OCI-LY7 (cell line): ENCODE measurements around the gene DCDC2C. TPM values are rescaled to one million over a fixed set of nuclear protein-coding genes. Genes with fewer than 3 reads are reported as not detected.

Experiments used
- BruUV-seq: library from RNA; stranded (reverse); fragments of 400-500 nt; replicated peaks from 2 replicates; lab custom pipeline; 2021; lab: Mats Ljungman, UMichigan
- CTCF ChIA-PET: fragments of 300-600 bp; sonication (Branson Sonifier 250); formaldehyde crosslinking; loops from one replicate; lab custom pipeline; 2022; ENCODE audit warnings: antibody characterized with exemption; ENCODE audit not compliant: unreplicated experiment; lab: Charles Lee
- POLR2A ChIA-PET: fragments of 300-600 bp; sonication (Branson Sonifier 250); formaldehyde crosslinking; loops from one replicate; lab custom pipeline; 2022; ENCODE audit warnings: antibody characterized with exemption; lab: Charles Lee
- DNase-seq: peaks from one replicate; pipeline ENCODE4 v3.0.0-alpha.2; 2015; ENCODE audit warnings: low spot score
- H2AFZ ChIP-seq: fragments of 200-600 bp; sonication (generic), shearing (Covaris generic); 2 replicates; pipeline ENCODE4 v1.6.1; 2014; ENCODE audit warnings: mild to moderate bottlenecking, antibody characterized with exemption, low read length, moderate library complexity
- H3K27ac ChIP-seq: fragments of 200-600 bp; sonication (generic); 2 replicates; pipeline ENCODE4 v1.5.1; 2014; ENCODE audit warnings: mixed run types, low read depth, mild to moderate bottlenecking, moderate library complexity, low read length, inconsistent platforms; ENCODE audit not compliant: poor library complexity, severe bottlenecking
- H3K36me3 ChIP-seq: fragments of 200-600 bp; sonication (generic); 2 replicates; pipeline ENCODE4 v1.6.1; 2014; ENCODE audit warnings: mild to moderate bottlenecking, antibody characterized with exemption, low read length, moderate library complexity, mixed read lengths; ENCODE audit not compliant: insufficient read depth
- H3K4me1 ChIP-seq: fragments of 200-600 bp; sonication (generic); 2 replicates; pipeline ENCODE4 v1.5.1; 2014; ENCODE audit warnings: mild to moderate bottlenecking, low read length; ENCODE audit not compliant: insufficient read depth, poor library complexity, severe bottlenecking
- H3K4me2 ChIP-seq: fragments of 200-600 bp; sonication (generic); 2 replicates; pipeline ENCODE4 v1.6.1; 2014; ENCODE audit warnings: mild to moderate bottlenecking, low read length
- H3K4me3 ChIP-seq: fragments of 200-600 bp; sonication (generic); 2 replicates; pipeline ENCODE4 v1.5.1; 2014; ENCODE audit warnings: mild to moderate bottlenecking, low read depth, low read length; ENCODE audit not compliant: poor library complexity, severe bottlenecking
- H3K79me2 ChIP-seq: fragments of 200-600 bp; sonication (generic); 2 replicates; pipeline ENCODE4 v1.6.1; 2016; ENCODE audit warnings: low read depth, mild to moderate bottlenecking, low read length, moderate library complexity, mixed read lengths; ENCODE audit not compliant: insufficient read depth
- H3K9me2 ChIP-seq: fragments of 200-600 bp; sonication (generic); 2 replicates; pipeline ENCODE4 v1.6.1; 2016; ENCODE audit warnings: mild to moderate bottlenecking, low read length, mixed read lengths; ENCODE audit not compliant: insufficient read depth
- H3K9me3 ChIP-seq: fragments of 200-600 bp; sonication (generic); 2 replicates; pipeline ENCODE4 v1.6.1; 2014; ENCODE audit warnings: mild to moderate bottlenecking, mixed run types, low read length, mixed read lengths
- H4K20me1 ChIP-seq: fragments of 200-600 bp; sonication (generic); 2 replicates; pipeline ENCODE4 v1.6.1; 2014; ENCODE audit warnings: mild to moderate bottlenecking, antibody characterized with exemption, low read length, moderate library complexity, mixed read lengths; ENCODE audit not compliant: insufficient read depth
- EZH2phosphoT487 ChIP-seq: fragments of 200-600 bp; sonication (generic); IDR thresholded peaks from 2 replicates; pipeline ENCODE4 v1.6.1; 2018; ENCODE audit warnings: low read depth, borderline replicate concordance, mild to moderate bottlenecking, mixed run types, antibody characterized with exemption, low read length, moderate library complexity, mixed read lengths
- intact Hi-C: fragments of 100-400 bp; cut with micrococcal nuclease; formaldehyde crosslinking; loops from one replicate; pipeline ENCODE4 v1.10.0; 2022; ENCODE audit not compliant: unreplicated experiment
- total RNA-seq, 2 experiments: library from RNA; depleted of rRNA in 1 of 2; stranded (reverse); fragments of >200 nt in 1 of 2; shearing (Covaris generic) in 1 of 2; gene quantifications; 2 replicates each; pipeline ENCODE4 v1.2.3, GENCODE V29; 2014 to 2022
- TF ChIP-seq, protein P1 (sequence below): fragments of 200-600 bp; sonication (generic); conservative IDR thresholded peaks from 2 replicates; pipeline ENCODE4 v1.5.1; 2014; ENCODE audit warnings: mild to moderate bottlenecking, antibody characterized with exemption, low read length, moderate library complexity, mixed read lengths

The DCDC2C gene
- total RNA-seq, 2 experiments from 2014 or later = not detected

DNA sequence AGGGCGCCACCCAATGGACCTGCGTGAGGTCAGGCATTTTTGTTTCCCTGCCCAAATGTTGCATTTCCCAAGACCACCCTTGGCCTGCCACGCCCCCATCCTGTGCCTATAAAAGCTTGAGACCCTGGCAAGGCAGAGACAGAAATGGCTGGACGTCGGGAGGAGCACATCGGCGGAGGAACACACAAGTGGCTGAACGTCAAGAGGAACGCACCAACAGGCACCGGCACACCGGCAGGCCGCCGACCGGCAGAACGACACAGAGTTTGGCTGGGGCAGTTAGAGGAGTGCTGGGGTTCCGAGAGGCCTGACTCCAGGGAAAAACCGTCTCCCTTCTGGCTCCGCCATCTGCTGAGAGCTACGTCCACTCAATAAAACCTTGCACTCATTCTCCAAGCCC lies 35.9 kb downstream of the DCDC2C start:
- intact Hi-C loops = no loop called here
- H3K4me1 ChIP-seq = no peaks in the 10 kb centered on the region
- H4K20me1 ChIP-seq = no peaks in the 10 kb centered on the region
- BruUV-seq = no TSS peak
- no peak for DNase-seq
- no peak overlapping the region for H3K27ac ChIP-seq
- H3K79me2 ChIP-seq = no peaks in the 10 kb centered on the region
- H3K4me2 ChIP-seq = no peak overlapping the region
- TF ChIP-seq, protein P1, sequence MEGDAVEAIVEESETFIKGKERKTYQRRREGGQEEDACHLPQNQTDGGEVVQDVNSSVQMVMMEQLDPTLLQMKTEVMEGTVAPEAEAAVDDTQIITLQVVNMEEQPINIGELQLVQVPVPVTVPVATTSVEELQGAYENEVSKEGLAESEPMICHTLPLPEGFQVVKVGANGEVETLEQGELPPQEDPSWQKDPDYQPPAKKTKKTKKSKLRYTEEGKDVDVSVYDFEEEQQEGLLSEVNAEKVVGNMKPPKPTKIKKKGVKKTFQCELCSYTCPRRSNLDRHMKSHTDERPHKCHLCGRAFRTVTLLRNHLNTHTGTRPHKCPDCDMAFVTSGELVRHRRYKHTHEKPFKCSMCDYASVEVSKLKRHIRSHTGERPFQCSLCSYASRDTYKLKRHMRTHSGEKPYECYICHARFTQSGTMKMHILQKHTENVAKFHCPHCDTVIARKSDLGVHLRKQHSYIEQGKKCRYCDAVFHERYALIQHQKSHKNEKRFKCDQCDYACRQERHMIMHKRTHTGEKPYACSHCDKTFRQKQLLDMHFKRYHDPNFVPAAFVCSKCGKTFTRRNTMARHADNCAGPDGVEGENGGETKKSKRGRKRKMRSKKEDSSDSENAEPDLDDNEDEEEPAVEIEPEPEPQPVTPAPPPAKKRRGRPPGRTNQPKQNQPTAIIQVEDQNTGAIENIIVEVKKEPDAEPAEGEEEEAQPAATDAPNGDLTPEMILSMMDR = no peak
- TF ChIP-seq EZH2phosphoT487 = no peak
- ChIA-PET POLR2A (no interaction called here), CTCF (no interaction called here)
- no peaks in the 10 kb centered on the region for H3K9me3 ChIP-seq
- H3K9me2 ChIP-seq = no peaks in the 10 kb centered on the region
- no peak overlapping the region for H3K4me3 ChIP-seq
- H3K36me3 ChIP-seq = no peaks in the 10 kb centered on the region
- H2AFZ ChIP-seq = no peak overlapping the region

GRCh38 chr2:3741396-3741795 lies 38.0 kb downstream of the DCDC2C start:
- H3K36me3 ChIP-seq = no peaks in the 10 kb centered on the region
- no peaks in the 10 kb centered on the region for H3K4me1 ChIP-seq
- no peak overlapping the region for H3K4me2 ChIP-seq
- H3K27ac ChIP-seq = no peak overlapping the region
- H3K9me3 ChIP-seq = no peaks in the 10 kb centered on the region
- H3K9me2 ChIP-seq = no peaks in the 10 kb centered on the region
- H3K79me2 ChIP-seq = no peaks in the 10 kb centered on the region
- intact Hi-C loops = no loop called here
- CTCF ChIA-PET = no interaction called here
- H3K4me3 ChIP-seq = no peak overlapping the region
- DNase-seq = no peak
- no peak overlapping the region for H2AFZ ChIP-seq
- TF ChIP-seq, protein P1 = no peak
- no peak for TF ChIP-seq EZH2phosphoT487
- POLR2A ChIA-PET = interaction anchor here (0.5 to 0.7 kb wide), 3 partner anchors 39 to 1609 kb away, joined by 3 to 4 read pairs (median 3); no protein-coding TSS in a partner anchor
- BruUV-seq = no TSS peak
- no peaks in the 10 kb centered on the region for H4K20me1 ChIP-seq

- POLR2A ChIA-PET = no interaction called here
- TF ChIP-seq EZH2phosphoT487 = no peak
- TF ChIP-seq, protein P1 = no peak
- no TSS peak for BruUV-seq
- no peaks in the 10 kb centered on the region for H3K9me2 ChIP-seq
- no peaks in the 10 kb centered on the region for H3K79me2 ChIP-seq
- no peak overlapping the region for H2AFZ ChIP-seq
- no peaks in the 10 kb centered on the region for H3K36me3 ChIP-seq
- intact Hi-C loops = no loop called here
- DNase-seq = no peak
- no peak overlapping the region for H3K4me2 ChIP-seq
- CTCF ChIA-PET = no interaction called here
- no peaks in the 10 kb centered on the region for H4K20me1 ChIP-seq
- no peak overlapping the region for H3K27ac ChIP-seq
- no peaks in the 10 kb centered on the region for H3K4me1 ChIP-seq
- no peaks in the 10 kb centered on the region for H3K9me3 ChIP-seq
- H3K4me3 ChIP-seq = no peak overlapping the region
Measured at GRCh38 chr2:3741867-3742602, 38.7 kb downstream of the DCDC2C start.
